BJ (cell line): Measurements from ENCODE around the gene CDSN. TPM values are rescaled to one million over a fixed set of nuclear protein-coding genes. Genes with fewer than 3 reads are reported as not detected.

Experiments
- CTCF ChIA-PET: fragments of 350-600 bp; formaldehyde crosslinking; extraction: SDS; loops from one replicate; lab custom pipeline; 2021; ENCODE audit warnings: antibody characterized with exemption, inconsistent platforms; lab: Yijun Ruan, JAX
- POLR2A ChIA-PET: fragments of 300-600 bp; sonication (Branson Sonifier 250); formaldehyde crosslinking; extraction: SDS; loops from one replicate; lab custom pipeline; 2021; ENCODE audit warnings: antibody characterized with exemption; lab: Charles Lee
- DNase-seq: peaks from one replicate; pipeline ENCODE4 v3.0.0-alpha.2; 2011; ENCODE audit warnings: low read depth
- H3K27me3 ChIP-seq: 2 replicates; pipeline ENCODE4 v1.6.0; 2011; ENCODE audit warnings: low read length; ENCODE audit not compliant: control insufficient read depth, insufficient read depth
- H3K36me3 ChIP-seq: 2 replicates; pipeline ENCODE4 v1.5.1; 2011; ENCODE audit warnings: low read length; ENCODE audit not compliant: control insufficient read depth, insufficient read depth
- H3K4me3 ChIP-seq: 2 replicates; pipeline ENCODE4 v1.5.1; 2011; ENCODE audit warnings: low read depth, mild to moderate bottlenecking, control low read depth, low read length
- CTCF ChIP-seq: IDR thresholded peaks from 2 replicates; pipeline ENCODE4 v1.5.1; 2011; ENCODE audit warnings: low read depth, mild to moderate bottlenecking, control low read depth, inconsistent platforms, low read length, moderate library complexity; ENCODE audit not compliant: insufficient read depth
- polyA plus RNA-seq: library from polyadenylated mRNA; depleted of rRNA; stranded (reverse); fragments of >200 nt; gene quantifications from 2 replicates; pipeline ENCODE4 v1.2.3, GENCODE V29; 2011

CDSN gene
- polyA plus RNA-seq, 1 experiment, result not detected

DNA sequence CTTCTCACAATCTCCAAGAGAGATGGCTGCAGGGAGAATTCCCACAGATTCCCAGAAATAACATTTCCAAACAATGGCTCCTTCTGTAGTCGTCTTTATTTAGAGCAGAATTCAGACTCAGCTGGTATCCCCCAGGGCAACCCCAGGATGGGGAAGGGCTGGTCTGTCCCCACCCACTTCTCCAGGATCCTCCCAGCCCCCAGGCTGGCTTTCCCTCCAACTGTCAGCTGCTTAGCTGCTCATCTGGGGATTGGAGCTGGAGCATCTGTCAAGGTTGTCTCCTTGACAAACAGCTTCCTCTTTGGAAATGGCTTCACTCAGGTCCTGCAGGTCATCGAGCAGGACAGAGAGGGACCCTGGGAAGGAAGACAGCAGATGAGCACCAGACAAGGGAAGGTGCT lies 22.1 kb upstream of the CDSN start:
- Histone ChIP-seq H3K27me3 (no peaks in the 10 kb centered on the region), H3K4me3 (no peak overlapping the region), H3K36me3 (peaks cover 4% of the 10 kb centered on the region)
- no peak for TF ChIP-seq CTCF
- ChIA-PET POLR2A (no interaction called here), CTCF (interaction anchor here (1.1 to 9.2 kb wide), 5 partner anchors 12 to 224 kb away, joined by 3 to 166 read pairs (median 6); no protein-coding TSS in a partner anchor)
- DNase-seq, result no peak

GRCh38 chr6:31140643-31141042 lies 20.4 kb upstream of the CDSN start:
- no peak for TF ChIP-seq CTCF
- POLR2A ChIA-PET, result no interaction called here
- no peak for DNase-seq
- no peak overlapping the region for H3K4me3 ChIP-seq
- CTCF ChIA-PET, result interaction anchor here (9.2 kb wide), 1 partner anchor 53 kb away, joined by 166 read pairs; no protein-coding TSS in a partner anchor
- peaks cover 4% of the 10 kb centered on the region for H3K36me3 ChIP-seq
- H3K27me3 ChIP-seq, result no peaks in the 10 kb centered on the region

DNA sequence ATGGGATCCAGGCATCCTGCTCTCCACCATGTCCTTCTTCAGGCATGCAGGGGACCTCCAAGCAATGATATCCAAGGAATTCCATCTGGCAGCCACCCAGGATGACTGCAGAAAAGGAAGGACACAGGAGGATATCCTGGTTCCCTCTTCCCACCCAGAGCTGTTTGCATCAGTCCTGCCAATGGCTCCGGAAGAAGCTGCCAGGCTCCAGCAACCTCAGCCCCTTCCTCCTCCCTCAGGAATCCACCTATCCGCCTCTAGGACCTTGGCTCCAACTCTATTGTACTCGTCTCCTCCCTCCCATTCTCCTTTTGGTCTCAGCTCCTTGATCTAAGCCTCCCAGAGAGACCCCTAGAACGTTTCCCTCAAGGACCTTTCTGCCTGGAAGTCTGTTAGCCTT lies 19.4 kb upstream of the CDSN start:
- POLR2A ChIA-PET, result no interaction called here
- Histone ChIP-seq H3K4me3 (no peak overlapping the region), H3K27me3 (no peaks in the 10 kb centered on the region), H3K36me3 (peaks cover under 1% of the 10 kb centered on the region; the same call in 1 of the 2 replicates)
- CTCF ChIA-PET, result interaction anchor here (1.0 to 9.2 kb wide), 6 partner anchors 11 to 244 kb away, joined by 3 to 166 read pairs (median 12); no protein-coding TSS in a partner anchor
- TF ChIP-seq CTCF, result no peak
- no peak for DNase-seq

- no peaks in the 10 kb centered on the region for H3K27me3 ChIP-seq
- DNase-seq, result no peak
- H3K36me3 ChIP-seq, result no peaks in the 10 kb centered on the region; the same call in 1 of the 2 replicates
- ChIA-PET CTCF (interaction anchor here (1.0 to 9.2 kb wide), 10 partner anchors 10 to 244 kb away, joined by 3 to 166 read pairs (median 4); no protein-coding TSS in a partner anchor), POLR2A (no interaction called here)
- no peak for TF ChIP-seq CTCF
- H3K4me3 ChIP-seq, result no peak within 1 kb of the TSS
Observed at GRCh38 chr6:31138982-31139381, 18.7 kb upstream of the CDSN start, which contains the start of gene PSORS1C2. Gene PSORS1C2, minus strand, starts transcription at chr6:31139066. Its CDS starts 40 bp downstream, at chr6:31139026.

- H3K4me3 ChIP-seq, result no peak overlapping the region
- H3K27me3 ChIP-seq, result no peaks in the 10 kb centered on the region
- POLR2A ChIA-PET, result no interaction called here
- no peaks in the 10 kb centered on the region for H3K36me3 ChIP-seq
- CTCF ChIA-PET, result interaction anchor here (1.0 to 8.2 kb wide), 4 partner anchors 10 to 231 kb away, joined by 3 to 66 read pairs (median 12); no protein-coding TSS in a partner anchor
- no peak for TF ChIP-seq CTCF
- no peak for DNase-seq
Observed at GRCh38 chr6:31135710-31136109, 15.5 kb upstream of the CDSN start.
